GM19397 (cell line): ENCODE results near the gene CFAP46.
"Not testable (repeated sequence)": the region's sequence is repeated elsewhere in the genome, so short reads cannot be mapped to it uniquely, and the experiment has no call there.

Experiments used
- ATAC-seq: cut with Tn5 transposase; IDR thresholded peaks from one replicate; pipeline ENCODE4 v1.9.1; 2021; ENCODE audit warnings: mild to moderate bottlenecking, moderate library complexity; ENCODE audit not compliant: unreplicated experiment

CFAP46 gene

GRCh38 chr10:132793871-132794849 is 148.2 kb downstream of the CFAP46 start:
- ATAC-seq: no peak

DNA sequence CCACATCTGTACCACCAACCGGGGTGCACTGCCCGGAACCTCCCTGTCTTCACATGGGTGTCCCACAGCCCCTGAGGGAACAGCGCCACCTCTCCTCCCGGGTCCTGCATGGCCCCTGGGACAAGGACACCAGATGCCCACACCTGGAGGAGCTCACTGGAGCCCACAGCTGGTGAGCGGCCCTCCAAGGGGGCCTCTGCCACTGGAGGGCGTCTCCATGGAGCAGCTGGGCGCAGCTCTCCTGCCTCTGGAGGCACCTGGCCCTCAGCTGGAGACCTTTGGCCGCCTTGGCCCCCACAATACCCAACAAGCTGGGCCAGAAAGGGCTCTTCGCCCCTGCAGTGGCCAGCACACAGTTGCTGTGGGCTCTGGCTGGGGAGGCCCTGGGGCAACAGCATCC is 149.2 kb downstream of the CFAP46 start:
- no peak for ATAC-seq

DNA sequence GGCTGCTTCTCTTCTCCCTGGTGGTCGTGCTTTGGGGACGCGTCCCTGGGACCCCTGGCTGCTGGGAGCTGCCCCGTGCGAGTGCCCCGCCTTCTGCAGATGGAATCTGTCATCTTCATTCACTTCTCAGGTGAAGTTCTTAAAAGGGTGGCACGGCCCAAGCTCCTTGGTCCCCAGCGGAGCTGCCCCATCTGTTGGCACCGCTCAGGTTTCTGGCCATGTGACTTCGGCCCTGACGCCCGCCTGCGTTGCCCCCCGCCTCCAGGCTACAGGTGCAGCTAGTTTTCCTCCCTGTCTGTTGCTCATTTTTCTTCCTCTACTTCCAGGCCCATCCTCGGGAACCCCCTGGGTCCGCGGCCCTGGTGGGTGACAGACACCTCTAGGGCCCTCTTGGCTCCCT is 149.6 kb downstream of the CFAP46 start:
- ATAC-seq: no peak

GRCh38 chr10:132792099-132792498 is 150.3 kb downstream of the CFAP46 start:
- not testable (repeated sequence) for ATAC-seq

DNA sequence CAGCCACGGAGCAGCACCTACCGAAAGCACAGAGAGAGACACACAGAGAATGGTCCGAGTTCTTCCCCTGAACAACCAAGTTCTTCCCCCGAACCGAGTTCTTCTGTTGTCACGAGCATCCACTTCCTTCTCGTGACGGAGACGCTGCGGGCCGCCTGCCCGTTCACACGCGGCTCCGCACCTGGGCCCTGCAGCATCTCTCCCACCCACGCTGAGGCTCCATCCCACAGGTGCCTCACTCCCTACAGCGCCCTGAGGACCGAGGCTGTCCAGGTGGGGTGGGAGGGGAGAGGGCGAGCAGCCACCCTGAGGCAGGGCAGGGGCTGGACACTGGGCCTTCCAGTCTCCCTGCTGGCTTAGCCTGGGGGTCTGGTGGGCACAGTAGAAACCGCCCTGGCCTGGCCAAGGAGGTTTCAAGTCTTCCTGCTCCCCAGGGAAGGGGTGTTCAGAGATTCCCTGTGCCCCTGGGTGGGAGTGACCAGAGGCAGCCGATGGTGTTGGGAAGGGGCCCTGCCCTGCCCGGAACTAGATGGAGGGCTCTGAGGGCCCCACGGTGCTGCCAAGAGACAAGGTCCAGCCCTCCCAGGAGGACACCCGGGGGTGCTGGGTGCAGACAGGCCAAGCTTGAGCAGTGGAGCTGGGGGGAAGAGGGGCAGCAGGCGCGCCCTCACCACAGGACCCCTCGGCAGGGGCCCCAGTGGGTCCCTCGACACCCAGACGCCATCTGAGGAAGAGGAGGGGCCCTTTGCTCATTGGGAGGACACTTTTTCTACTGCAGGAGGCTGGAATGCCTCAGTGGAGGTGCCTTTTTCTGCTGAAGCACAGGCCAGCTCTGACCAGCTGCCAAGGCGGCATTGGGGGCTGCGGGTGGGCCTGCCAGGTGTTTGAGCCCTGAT is 151.2 kb downstream of the CFAP46 start:
- no peak for ATAC-seq

DNA sequence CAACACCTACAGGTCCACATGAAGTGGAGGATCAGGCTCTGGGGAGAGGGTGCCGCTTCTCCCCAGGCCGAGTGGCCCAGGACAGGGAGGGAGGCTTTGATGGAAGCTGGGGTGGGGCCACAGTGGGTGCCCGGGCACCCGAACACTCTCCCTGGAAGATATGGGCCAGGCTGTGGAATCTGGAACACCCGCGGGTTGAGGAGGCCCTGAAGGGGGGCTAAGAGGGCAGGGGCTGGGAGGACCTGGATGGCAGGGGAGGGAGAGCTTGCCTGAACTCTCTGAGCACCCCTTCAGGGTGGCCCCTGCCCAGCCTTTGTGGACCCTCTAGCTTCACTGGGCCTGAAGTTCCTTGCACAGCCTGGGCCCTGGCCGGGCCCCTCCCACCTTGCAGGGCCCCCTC is 151.9 kb downstream of the CFAP46 start:
- no peak for ATAC-seq

GRCh38 chr10:132789659-132790148 is 152.7 kb downstream of the CFAP46 start:
- no peak for ATAC-seq

DNA sequence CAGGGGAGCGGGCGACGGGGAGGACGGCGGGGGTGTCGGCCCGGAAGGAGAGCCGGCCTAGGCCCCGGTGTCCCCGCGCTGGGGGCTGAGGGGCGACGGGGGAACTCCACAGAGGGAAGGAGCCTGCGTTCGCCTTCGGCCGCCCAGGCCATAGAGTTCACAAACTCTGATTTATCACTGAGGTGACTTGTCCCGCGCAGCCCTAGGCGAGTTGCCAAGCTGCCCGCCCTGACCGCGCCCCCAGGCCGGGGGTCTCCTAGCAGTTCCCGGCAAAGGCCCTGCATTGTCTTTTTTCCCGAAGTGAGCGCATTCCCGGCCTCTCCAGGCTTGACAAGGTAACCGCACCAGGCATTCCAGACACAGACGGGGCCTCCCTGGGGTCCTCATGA is 153.5 kb downstream of the CFAP46 start:
- ATAC-seq: no peak

DNA sequence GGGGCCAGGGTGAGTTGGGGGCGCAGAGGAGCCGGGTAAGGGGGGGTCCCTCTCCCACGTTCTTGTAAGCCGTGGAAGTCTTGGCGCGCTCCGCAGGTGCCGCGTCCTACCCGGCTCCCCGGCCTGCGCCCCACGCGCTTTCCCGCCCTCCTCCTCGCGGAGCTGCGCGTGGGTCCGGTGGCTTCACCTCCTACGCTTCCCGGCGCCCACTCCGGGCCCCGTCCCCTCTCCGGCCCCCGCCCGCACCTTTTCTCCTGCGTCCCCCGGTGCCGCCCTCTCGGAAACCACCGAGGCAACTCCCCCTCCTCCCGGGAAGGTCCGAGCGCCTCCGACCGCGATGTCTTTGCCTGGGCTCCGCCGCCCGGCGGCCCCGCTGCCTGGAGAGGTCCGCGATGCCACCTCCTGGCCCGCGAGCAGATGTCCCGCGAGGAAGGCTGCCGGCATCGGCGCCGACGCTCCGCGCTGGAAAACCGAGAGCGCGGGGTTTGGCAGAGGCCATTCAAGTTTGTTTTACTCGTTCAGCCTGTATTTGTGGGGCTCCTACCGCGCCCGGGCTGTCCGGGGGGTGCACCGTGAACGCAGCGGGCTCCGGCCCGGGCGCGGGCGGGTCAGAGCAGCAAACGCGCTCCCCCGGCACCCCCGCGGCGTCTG is 154.1 kb downstream of the CFAP46 start:
- ATAC-seq: no peak

GRCh38 chr10:132787495-132788179 is 154.7 kb downstream of the CFAP46 start:
- no peak for ATAC-seq

DNA sequence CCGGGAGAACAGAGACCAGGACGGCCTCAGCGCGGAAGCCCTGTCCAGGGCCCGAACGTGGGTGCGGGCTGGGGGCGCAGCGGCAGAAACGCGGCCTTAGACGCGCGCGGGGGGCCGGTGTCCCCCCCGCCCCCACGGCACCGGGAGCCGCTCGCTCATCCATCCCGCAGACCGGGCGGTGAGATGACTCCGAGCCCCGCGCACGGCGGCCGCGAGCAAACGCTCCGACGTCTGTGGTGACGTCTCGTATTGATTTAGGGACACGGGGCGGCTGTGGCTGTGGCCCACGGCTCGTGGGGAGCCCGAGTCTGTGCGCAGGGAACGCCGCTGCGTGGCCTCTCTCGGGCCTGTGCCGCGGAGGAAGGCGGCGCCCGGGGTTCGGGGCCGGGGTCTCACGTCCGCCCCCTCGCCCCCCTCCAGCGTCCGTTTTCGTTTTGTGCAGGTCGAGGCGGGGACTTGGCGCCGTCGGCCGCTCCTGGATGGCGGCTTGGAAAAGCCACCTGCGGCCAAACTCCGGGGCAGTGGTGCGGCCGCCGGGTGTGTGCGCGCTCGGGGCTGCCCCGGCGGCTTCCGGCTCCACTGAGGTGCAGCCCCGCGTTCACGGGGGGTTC is 155.4 kb downstream of the CFAP46 start:
- no peak for ATAC-seq

DNA sequence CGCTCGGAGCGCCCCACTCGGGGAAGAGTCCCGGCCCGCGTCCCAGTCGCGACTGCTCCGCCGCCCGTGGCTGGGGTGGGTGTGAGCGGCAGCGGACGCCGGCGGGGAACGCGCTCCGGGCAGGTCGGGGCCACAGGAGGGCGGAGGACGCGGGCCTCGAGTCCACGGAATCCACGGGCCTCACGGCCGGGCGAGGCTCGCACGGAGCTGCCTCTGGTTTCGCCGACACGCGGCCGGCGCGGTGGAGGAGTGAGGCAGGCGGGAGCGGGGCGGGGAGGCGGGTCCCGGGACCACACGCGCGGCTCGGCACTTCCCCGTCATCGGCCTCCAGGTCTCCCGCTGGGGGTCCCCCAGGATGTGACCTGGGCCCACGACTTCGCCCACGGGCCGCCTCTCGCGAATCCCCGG is 155.9 kb downstream of the CFAP46 start:
- no peak for ATAC-seq

- ATAC-seq: no peak
Observed at GRCh38 chr10:132785723-132786475, 156.5 kb downstream of the CFAP46 start, which contains the start of gene NKX6-2. Gene NKX6-2 (minus strand): TSS chr10:132786147. CDS start chr10:132785948, 199 bp downstream.

DNA sequence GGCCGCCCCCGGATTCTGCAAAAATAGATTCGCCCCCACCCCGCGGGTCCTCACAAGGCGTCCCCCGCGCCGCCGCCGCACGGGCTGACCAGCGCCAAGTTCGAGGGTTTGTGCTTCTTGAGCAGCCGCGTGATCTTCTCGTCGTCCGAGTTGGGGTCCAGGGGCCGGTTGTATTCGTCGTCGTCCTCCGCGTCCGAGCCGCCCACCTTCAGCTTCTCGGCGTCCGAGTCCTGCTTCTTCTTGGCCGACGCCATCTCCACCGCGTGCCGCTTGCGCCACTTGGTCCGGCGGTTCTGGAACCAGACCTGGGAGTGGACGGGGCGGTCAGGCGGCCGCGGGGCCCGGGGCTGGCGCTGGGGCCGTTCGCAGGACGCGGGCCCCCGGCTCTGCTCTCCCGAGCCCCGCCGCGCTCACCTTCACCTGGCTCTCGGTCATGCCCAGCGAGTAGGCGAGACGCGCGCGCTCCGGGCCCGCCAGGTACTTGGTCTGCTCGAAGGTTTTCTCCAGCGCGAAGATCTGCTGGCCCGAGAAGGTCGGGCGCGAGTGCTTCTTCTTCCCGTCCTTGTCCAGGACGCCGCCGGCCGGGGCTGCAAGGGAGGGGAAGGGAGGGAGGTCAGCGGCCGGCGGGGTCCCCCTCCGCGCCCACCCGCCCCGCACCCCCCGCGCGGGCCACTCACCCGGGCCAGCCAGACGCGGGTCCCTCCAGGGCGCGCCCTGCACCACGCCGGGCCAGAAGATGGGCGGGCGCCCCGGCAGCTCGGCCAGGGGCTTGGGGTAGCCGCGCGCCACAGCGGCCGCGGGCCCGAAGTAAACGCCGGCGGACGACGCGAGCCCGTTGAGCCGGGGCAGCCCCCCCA is 157.3 kb downstream of the CFAP46 start:
- ATAC-seq: no peak

DNA sequence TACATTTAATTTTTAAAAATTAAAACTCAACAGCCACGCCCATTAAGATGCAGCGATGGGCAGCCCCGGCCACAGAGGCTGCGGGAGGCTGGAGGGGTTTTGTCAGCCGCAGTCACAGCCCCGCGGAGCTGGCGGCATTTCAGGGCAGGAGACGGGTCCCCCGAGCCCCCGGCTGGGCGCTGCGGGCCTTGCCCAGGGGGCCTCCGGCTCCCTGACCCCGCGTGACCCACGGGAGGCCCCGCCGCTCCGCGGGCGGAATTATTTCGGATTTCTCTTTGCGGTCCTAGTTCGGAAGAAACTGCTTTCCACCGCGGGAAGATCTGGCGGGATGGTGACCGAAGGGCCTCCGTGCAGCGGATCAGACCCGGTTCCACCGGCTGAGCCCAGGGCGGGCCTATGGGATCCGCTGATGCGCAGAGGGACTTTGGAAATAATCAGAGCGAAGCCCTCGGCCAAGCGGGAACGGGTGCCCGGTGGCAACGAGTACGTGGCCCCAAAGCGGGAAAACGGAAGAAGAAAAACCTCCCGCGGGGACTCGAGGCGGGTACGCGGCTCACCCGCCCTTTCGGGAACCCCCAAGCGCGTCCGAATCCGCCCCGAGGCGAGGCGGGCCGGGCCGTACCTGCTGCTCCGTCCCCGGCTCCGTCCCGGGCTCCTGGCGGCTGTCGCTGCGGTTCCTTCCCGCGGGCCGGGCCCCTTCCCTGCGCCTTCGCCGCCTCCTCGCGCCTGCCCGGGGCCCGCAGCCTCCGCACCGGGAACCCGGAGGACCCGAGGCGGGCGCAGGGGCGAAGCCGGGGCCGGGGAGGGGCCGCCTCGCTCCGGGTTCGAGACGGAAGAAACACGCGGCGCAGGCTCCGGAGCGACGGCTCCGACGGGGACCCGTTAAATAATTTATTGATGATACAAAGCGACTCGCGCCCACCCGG is 158.2 kb downstream of the CFAP46 start:
- ATAC-seq: no peak

DNA sequence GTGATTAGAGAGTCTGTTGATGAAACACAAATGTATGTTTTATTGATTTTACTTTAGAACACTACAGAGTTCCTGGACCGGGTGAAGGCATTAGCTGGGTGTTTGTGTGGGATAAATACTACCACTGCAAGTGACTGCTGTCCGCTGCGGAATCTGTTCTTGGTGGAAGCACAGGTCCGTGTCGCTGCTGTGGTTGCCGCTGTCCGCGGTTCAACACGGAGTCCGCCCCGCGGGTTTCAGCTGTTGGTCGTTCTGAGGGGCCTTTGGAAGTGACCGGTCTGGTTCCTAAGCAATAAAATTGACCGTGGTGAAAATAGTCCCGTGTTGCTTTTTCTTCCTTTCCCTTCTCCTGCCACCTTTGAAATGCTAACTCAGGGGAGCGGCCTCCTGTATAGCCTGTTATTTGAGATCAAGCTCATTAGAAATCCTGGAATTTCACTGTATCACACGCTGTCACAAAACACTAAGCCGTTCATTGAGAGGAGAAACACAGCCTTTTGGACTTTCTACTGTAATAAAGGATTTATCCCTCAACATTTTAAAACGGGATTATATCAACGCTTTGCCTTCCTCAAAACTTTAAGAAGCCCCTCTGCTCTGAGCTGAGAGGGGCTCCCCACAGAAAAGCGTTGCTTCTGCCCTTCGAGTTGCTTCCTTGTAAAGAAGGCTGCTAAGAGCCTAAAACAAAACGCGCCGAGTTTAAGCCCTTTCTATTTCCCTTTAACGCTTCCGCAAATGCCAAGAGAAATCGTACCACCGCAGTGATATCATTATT is 159.0 kb downstream of the CFAP46 start:
- no peak for ATAC-seq
